Measurements from ENCODE around the gene IFNA8.
"Not testable (repeated sequence)": the region's sequence is repeated elsewhere in the genome, so short reads cannot be mapped to it uniquely, and the experiment has no call there.

The IFNA8 gene

DNA sequence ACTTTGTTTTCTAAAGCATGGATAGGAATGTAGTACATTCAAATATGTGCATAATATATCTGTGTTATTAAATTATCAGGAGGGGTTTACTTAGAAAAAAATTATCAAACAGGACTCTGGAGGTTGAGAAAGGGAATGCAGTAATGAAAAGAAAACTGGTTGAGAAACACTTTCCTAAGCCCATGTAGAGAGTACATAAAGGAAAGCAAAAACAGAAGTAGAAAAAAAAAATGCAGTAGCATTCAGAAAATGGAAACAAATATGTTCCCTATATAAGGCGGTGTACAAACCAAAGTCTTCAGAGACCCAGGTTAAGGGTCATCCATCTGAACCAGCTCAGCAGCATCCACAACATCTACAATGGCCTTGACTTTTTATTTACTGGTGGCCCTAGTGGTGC lies at the start of gene IFNA8:
Gene IFNA8, plus strand, starts transcription at position 301 of the 400 bp plus-strand sequence. Its CDS starts 60 bp downstream, at position 361.
- no peak for DNase-seq

- no peak for DNase-seq
Measured at GRCh38 chr9:21362287-21362686, 46.6 kb upstream of the IFNA8 start.

DNA sequence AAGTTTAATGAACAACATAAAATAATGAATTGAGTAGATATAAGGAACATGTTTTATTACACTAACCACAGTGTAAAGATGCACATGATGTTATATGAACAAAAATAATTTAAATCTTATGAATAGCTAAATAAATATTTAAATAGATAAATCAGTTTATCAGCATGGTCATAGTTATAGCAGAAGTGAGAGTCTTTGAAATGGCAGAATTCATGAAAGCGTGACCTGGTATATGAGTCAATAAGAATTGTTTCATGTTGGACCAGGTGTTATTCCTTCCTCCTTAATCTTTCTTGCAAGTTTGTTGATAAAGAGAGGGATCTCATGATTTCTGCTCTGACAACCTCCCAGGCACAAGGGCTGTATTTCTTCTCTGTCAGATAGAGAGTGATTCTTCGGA lies 41.7 kb upstream of the IFNA8 start:
- DNase-seq, result not testable (repeated sequence)

GRCh38 chr9:21367957-21368356 lies 41.0 kb upstream of the IFNA8 start, which contains the start of gene IFNA13:
Gene IFNA13, minus strand, starts transcription at chr9:21368057. Its CDS starts 47 bp downstream, at chr9:21368010.
- DNase-seq, result no peak

DNA sequence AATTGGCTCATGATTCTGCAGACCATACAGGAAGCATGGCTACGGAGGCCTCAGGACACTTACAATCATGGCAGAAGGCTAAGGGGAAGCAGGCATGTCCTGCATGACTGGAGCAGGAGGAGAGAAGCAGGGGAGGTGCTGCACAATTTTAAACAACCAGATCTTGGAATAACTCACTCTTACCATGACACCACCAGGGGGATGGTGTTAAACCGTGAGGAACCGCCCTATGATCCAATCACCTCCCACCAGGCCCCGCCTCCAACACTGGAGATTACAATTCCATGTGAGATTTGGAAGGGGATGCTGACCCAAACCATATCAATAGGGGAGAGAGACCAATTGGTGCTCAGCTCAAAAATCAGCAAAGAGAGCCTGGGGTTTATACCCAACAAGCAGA lies 37.5 kb upstream of the IFNA8 start:
- DNase-seq, result not testable (repeated sequence)

DNA sequence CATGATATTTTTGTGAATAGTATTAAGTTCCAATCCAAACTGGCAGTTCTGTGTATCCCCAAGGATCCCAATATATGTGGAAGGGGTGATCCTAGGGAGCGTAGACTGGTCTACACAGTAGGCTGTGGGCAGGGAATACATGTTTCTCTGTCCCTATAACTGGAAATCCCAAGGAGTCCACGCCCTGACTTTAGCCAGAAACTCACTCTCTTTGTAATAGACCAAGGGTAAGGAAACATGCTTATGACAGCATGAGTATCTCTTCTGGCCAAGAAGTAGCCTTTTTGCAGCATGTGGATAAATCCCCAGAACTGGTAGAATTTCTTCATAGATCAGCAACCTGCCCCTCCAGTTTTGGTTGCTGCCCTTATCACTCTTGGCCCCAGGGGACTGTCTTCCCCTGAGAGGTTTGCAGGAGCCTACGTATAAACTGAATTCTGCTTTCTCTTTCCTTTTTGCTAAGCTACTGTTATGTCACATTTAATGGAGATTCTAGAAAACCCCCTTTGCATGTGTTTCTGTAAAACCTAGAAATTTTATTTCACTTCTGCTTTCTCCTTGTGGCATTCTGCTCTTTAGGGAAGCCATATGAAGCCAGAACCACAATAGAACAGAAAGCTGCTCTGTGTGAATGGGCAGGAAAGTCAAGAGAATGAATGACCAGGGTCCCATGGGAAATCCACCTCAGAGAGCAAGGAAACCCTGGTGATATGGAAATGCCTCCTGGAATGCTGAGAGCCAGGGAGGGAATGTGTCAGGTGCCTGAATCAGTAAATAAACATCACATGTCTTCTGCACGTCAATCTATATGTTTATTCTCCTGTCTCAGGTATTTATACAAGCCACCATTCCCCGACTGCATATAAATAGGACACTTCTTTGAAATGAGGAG lies 27.2 kb upstream of the IFNA8 start:
- no peak for DNase-seq

GRCh38 chr9:21383627-21384026 lies 25.3 kb upstream of the IFNA8 start:
- no peak for DNase-seq

GRCh38 chr9:21385131-21385670 lies 23.7 kb upstream of the IFNA8 start, which contains the start of gene IFNA2:
Gene IFNA2, minus strand, starts transcription at chr9:21385398. Its CDS starts 69 bp downstream, at chr9:21385329.
- DNase-seq, result no peak

- DNase-seq, result no peak
Measured at GRCh38 chr9:21392270-21392669, 16.6 kb upstream of the IFNA8 start.

- DNase-seq, result no peak
Measured at GRCh38 chr9:21395778-21396717, 12.9 kb upstream of the IFNA8 start.

GRCh38 chr9:21398955-21399489 lies 9.9 kb upstream of the IFNA8 start:
- DNase-seq, result no peak

DNA sequence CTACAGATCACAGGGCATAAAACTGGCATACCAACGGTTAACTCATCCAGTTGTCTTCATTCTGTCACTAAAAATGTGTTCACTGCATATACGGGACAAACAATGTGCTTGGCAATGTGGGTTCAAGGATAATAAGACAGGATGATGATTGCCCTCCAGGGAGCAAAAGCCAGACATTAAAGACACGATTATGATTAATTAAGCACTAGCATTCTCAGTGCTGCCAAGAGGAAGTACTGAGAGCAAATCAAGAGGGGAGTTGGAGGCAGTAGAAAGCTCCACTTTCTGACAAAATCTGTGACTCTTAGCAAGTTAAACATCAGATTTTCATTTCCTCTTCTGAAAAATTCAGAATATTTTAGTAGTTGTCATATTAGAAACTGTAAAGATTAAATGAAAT lies 9.0 kb upstream of the IFNA8 start:
- DNase-seq, result no peak

- DNase-seq, result no peak
Measured at GRCh38 chr9:21402386-21403251, 6.3 kb upstream of the IFNA8 start.

DNA sequence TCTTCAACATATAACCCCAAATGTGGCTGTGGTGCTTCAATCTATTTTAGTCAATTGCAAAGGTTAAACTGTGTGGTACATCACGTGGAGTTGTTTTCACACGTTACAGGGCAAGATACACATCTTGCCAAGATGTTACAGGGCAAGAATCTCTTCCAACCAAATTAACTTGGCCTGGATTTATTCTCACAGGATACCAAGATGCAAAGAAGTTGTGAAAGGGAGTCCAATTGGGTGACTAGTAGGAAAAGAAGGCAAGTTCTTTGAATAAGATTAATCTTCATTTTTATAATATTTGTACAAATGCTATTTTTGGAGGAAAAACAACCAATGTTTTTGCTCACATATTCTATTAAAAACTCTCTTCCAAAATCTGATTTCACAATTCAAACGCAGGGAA lies 4.8 kb upstream of the IFNA8 start:
- DNase-seq, result no peak

- no peak for DNase-seq
Measured at GRCh38 chr9:21412107-21412506, 3.2 kb downstream of the IFNA8 start.

DNA sequence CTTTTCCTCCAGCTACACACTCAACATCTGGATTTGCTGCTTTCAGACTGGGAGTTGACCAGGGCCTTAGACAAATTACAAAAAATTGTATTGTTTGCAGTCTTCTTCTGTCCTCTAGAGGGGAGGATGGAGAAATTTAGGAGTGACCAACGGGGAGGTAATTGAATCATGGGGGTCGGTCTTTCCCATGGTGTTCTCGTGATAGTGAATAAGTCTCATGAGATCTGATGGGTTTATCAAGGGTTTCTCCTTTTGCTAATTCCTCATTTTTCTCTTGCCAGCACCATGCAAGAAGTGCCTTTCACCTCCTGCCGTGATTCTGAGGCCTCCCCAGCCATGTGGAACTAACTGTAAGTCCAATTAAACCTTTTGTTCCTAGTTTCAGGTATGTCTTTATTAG lies 4.2 kb downstream of the IFNA8 start:
- no peak for DNase-seq

DNA sequence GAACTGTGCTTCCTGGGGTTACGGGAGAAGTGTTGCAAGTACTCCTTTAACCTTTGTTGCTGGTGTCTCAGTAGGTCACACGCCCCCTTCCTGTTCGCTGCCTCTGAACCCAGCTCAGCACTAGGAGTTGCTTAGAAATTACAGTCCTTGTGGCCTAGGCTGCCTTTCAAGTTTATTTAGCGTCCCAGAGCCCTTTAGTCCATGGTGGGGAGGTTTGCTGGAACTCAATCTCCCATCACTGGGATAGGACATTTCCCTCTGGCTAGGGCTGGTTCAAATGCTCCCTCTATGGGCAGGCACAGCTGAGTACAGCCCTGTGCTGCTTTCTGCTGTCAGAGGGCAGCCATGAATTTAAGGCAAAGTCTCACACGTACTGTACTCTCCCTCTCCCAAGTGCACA lies 4.7 kb downstream of the IFNA8 start:
- DNase-seq, result no peak

DNA sequence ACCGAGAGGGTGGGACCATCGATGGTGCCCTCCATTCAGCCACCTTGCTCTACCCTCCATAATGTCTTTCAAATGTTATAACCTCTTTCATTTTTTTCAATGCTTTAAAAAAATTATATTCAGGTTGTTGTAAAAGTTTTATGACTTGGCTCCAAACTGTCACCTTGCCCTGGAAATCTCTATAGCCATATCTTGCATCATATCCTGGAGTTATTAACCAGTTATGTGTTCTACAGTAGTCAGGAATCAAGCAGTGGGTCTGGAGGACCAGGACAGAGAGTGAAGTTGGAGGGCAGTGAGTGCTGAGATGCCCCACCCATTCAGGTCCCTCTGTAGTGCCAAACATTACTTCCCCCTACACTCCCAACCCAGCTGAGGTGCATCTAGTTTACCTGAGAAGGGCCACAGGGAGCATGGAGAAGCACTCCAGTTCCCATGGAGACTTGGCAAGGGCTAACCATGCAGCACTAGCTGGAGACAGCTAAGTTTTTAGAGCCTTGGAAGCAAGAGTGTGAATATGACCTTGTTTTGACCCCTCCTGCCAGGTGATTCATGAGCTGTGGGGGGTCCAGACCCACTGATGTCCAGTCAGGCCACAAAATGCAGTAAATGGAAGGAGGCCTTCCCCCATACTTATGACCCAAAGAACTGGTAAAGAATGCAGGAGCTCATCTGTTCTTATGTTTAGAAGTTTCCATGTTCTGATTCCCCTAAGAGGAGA lies 5.5 kb downstream of the IFNA8 start:
- DNase-seq, result no peak

DNA sequence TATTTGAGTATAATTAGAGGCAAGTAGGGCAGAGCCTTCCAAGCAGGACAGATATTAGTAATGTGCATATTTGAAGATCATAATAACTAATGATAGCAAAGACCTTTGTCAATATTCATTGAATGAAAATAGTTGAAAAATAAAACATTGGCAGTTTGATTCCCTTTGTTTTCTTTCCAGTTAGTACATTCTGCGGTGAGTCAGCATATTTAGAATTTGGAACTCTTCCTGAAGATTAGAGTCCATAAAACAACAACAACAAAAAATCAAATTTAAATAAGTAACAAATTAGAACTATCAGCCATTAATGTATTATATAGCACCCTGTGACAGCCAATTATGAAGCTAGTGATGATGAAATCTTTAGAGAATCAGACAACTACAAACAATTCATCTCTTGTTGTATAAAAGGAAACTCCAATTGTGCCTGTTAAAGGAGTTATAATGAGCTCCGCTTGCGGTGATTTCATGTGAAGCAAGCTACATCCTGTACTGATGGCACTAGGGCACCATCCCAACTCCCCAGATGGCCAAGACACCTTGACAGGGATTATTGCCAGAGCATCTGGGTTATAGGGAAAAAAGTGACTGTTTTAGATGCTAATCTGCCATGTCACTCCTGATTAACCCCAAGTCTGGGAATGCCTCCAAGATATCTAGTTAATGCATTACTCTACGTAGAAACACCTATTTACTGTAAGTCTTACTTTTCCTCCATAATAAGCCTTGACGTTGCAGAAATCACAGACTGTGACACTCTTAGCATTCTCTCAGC lies 6.8 kb downstream of the IFNA8 start:
- DNase-seq, result no peak

DNA sequence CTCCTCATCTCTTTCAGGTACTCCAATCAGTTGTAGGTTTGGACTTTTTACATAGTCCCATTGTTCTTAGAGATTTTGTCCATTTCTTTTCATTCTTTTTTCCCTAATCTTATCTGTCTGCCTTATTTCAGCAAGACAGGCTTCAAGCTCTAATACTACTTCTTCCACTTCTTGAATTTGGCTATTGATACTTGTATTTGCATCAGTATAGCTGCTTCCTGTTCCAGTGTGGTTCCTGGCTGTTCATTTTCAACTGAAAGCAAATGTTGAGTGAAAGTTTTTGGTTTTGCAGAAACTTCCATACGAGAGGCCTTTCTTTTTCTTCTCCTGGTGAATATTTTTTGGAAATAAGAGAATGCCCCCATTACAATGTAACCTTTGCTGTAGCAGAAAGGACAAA lies 19.3 kb downstream of the IFNA8 start:
- DNase-seq, result no peak
